Bone marrow (tissue), 2 donors: ENCODE data around the gene C9orf153.
A peak's percentile ranks its signal among the peaks of the same experiment; 100 is the strongest.
"Not testable (repeated sequence)": the region's sequence is repeated elsewhere in the genome, so short reads cannot be mapped to it uniquely, and the experiment has no call there.

Experiments used
- DNase-seq, 2 donors: peaks; one replicate each; lab custom pipeline; 2025; lab: John Stamatoyannopoulos, UW

The C9orf153 gene

DNA sequence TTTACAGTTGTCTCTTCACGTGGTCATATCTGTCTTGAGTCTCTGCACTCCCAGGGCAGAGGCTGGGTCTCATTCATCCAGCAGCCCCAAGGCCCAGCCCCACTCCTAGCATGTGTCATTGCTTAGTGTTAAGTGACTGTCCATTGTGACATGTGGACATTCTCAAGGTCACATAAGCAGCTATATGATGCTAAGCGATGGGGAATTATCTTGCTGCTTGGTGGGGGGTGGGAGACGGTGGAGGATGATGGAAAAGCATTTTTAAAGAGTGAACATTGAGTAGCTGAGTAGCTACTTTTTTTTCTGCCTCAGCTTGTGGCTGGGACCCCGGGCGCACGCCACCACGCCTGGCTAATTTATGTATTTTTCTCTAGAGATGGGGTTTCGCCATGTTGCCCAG lies at the start of gene C9orf153:
C9orf153 (minus strand) TSS at position 101 of the 400 bp plus-strand sequence. CDS start 30,054 bp downstream, outside the sequence.
- no peak for DNase-seq

DNA sequence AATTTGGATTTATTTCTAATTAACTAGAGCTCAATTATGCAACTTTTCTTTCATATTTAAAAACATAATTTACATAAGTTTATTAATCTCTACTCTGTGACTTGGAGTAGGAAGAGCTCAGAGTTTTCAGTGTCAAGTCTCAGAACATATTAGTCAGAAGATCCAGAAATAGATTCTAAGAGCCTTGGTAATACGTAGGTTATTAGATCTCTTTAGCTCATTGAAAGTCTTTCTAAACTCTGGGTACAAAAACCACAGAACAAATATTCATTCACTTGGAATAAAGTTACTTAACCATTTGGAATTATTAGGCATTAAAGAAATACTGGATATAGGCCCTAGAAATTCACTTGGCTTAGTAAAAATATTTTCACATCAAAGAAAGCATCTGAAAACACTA lies 49.2 kb upstream of the C9orf153 start:
- no peak for DNase-seq

- no peak for DNase-seq
These were observed 44.8 kb upstream of the C9orf153 start for GRCh38 chr9:86304236-86304730.

GRCh38 chr9:86303316-86303975 lies 44.0 kb upstream of the C9orf153 start:
- no peak for DNase-seq

GRCh38 chr9:86301686-86302085 lies 42.2 kb upstream of the C9orf153 start:
- DNase-seq: no peak

DNA sequence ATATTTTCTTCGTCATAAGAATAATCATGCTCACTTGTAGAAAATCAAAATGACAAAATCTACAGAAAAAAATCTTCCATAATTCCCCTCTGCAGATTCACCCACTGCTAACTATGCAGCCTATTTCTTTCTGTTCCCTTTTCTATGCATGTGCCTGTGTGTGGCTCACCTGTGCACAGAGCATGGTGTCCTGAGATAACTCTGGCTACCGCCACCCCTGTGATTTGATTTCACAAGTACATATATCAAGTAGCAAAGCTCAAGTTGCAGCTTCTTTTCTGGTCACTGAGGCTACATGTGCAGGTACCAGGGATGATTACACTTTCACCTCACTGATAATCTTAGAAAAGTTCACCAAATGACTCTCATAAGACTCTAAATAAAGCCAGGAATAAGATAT lies 41.2 kb upstream of the C9orf153 start:
- DNase-seq: no peak

- no peak for DNase-seq
These were observed 39.4 kb upstream of the C9orf153 start for GRCh38 chr9:86298873-86299272.

GRCh38 chr9:86290341-86290740 lies 30.9 kb upstream of the C9orf153 start:
- not testable (repeated sequence) for DNase-seq

GRCh38 chr9:86288499-86289198 lies 29.2 kb upstream of the C9orf153 start:
- DNase-seq: no peak

DNA sequence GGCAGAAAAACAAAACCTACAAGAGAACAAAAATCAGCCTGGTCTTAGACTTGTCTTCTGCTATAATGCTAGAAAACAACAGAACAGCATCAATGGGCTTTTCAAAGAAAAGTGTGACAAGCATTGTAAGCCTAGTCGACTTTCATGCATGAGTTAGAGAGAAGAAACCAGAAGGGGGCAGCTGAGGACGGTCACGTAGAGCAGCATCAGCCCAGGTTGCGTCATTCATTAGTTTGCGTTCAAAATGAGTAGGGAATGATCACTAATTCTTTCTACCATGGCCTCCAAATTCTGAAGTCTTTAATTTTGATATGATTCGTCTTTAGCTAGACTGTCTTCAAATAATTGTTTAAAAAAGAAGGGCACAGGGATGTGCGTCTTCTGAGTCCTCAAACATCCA lies 27.6 kb upstream of the C9orf153 start:
- no peak for DNase-seq

DNA sequence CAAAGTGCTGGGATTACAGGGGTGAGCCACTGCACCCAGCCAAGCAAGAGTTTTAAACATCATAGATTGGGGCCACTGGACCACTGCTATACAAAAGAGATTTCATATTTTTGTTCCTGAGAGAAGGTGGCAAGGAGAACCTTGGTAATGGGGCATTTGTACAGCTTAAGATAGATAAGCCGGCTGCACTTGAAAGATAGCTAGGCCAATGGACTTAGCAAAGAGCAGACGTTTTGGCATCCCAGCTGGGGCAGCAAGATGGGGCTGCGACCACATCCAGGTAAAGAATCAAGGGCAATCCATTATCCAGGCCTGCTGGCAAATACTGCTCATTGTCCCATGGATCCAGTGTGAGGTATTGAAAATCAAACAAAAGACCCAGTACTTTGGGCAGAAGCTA lies 26.8 kb upstream of the C9orf153 start:
- DNase-seq: no peak

GRCh38 chr9:86285261-86285660 lies 25.8 kb upstream of the C9orf153 start:
- peak in 1 of 2 donors; percentile 5 for DNase-seq

DNA sequence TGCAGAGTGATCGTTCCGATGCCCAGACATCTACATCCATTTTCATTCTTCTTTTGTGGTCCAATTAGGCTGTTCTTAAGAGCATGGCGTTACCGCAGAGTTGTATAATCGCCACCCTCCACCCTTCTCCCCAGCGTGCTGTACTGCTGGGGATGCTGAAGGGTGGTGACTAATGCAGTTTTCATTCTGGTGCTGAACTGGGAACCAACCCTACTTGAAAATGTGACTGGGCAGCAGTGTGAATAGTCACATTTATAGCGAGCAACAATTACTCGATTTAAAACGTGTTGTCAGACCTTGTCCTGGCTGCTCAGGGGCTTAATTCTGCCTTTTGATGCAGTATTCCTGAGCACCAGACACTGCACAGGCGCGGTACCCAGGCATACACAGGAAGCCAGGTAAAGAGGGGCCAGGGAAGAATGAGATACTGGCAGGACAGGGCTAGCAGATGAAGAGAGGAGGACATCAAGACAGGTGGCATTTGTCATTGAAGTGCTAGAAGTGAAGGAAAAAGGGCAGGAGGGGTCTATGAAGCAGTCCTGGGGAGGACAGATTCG lies 23.6 kb upstream of the C9orf153 start:
- DNase-seq: peak in 1 of 2 donors; percentile 63

- peak; percentile 75 to 79 for DNase-seq
These were observed 22.9 kb upstream of the C9orf153 start, which contains the start of gene ISCA1 for GRCh38 chr9:86282077-86282978. TSS of gene ISCA1 (minus strand) at chr9:86282538. CDS start at chr9:86282458, 80 bp downstream.

DNA sequence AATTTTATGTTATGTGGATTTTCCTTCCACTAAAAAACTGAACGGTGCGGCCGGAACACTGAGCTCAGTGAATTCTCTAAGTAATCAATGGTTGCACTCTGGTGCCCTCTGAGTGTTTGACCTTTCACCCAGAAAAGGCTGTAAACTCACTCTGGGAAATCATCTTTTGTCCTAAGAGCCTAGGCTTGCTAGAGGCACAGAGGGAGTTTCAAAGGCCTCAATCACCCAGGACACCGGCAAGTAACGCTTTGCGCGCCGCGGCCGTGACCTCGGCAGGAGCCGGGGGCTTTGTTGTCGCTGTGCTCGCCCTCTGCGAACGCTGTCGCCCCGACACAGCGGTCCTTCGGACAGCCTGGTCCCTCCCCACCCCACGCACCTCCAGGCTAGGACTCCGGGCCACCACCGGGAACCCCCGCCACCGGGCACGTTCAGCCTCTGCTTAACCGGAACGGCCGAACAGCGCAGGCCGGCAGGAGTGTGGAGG lies 22.2 kb upstream of the C9orf153 start:
- no peak for DNase-seq

- DNase-seq: no peak
These were observed 21.1 kb upstream of the C9orf153 start for GRCh38 chr9:86280580-86280979.

- DNase-seq: no peak
These were observed 20.4 kb upstream of the C9orf153 start for GRCh38 chr9:86279839-86280238.

GRCh38 chr9:86277072-86277471 lies 17.6 kb upstream of the C9orf153 start:
- DNase-seq: no peak

GRCh38 chr9:86275962-86276361 lies 16.5 kb upstream of the C9orf153 start:
- DNase-seq: no peak

GRCh38 chr9:86274821-86275643 lies 15.6 kb upstream of the C9orf153 start:
- DNase-seq: no peak

GRCh38 chr9:86272221-86272620 lies 12.8 kb upstream of the C9orf153 start:
- no peak for DNase-seq
